ENCODE measurements around the gene LVRN.

DNA sequence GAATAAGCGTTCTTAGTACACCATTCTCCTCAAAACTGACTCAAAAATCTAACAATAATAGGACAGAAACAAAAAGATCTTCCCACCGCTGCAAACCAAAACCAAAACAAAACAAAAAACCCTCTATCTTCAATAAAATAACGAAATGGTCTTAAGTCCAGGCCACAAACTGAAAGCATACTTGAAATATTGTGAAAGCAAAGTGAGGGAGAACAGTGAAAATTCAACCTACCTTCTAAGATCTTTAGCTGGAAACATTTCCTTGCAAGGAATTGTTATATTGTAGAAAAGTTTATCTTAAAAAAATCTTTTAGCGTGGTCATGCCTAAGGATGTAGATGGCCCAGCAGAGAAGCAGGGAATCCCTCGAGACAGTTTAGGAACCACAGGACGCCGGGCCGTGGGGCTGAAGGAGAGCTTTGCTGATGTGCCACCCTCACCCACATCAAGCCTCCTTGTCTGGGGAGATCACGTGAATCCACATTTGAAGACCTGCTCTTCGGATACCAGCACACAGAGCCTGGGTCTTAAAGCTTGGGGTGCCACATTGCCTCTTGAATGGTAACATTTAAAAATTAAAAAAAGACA is 27.8 kb upstream of the LVRN start:
- TF ChIP-seq, protein P1, sequence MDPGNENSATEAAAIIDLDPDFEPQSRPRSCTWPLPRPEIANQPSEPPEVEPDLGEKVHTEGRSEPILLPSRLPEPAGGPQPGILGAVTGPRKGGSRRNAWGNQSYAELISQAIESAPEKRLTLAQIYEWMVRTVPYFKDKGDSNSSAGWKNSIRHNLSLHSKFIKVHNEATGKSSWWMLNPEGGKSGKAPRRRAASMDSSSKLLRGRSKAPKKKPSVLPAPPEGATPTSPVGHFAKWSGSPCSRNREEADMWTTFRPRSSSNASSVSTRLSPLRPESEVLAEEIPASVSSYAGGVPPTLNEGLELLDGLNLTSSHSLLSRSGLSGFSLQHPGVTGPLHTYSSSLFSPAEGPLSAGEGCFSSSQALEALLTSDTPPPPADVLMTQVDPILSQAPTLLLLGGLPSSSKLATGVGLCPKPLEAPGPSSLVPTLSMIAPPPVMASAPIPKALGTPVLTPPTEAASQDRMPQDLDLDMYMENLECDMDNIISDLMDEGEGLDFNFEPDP (CRISPR knock-in tag; conservative IDR thresholded peaks at IDR 0.05) = no peak
- TF ChIP-seq ZNF138 (CRISPR knock-in tag; IDR thresholded peaks at IDR 0.05; ENCODE audit: low read depth) (no peak), HOXD1 (CRISPR knock-in tag; IDR thresholded peaks at IDR 0.05) (no peak), POLR2A (IDR thresholded peaks at IDR 0.05; ENCODE audit: insufficient read depth in 1 of 2, low read depth in 2 of 2, low read length in 2 of 2) (no peak), RELA (CRISPR knock-in tag; IDR thresholded peaks at IDR 0.05) (no peak), ZNF354B (CRISPR knock-in tag; IDR thresholded peaks at IDR 0.05) (no peak), HNRNPL (IDR thresholded peaks at IDR 0.05; ENCODE audit: low read depth, low read length) (no peak)
